Lower leg skin (tissue), 4 donors: ENCODE data around the gene RBX1. TPM values are rescaled to one million over a fixed set of nuclear protein-coding genes. Genes with fewer than 3 reads are reported as not detected.

Experiments
- DNase-seq, 2 donors: peaks; one replicate each; pipeline ENCODE4 v3.0.0-alpha.2; 2019; ENCODE audit warnings: low spot score in 2 of 2
- H3K4me3 ChIP-seq: fragments of 200-600 bp; sonication (generic); 2 replicates; pipeline ENCODE4 v1.5.1; 2017; ENCODE audit warnings: mild to moderate bottlenecking, low read depth; ENCODE audit not compliant: poor library complexity, severe bottlenecking
- POLR2A ChIP-seq, 2 donors: fragments of 450-650 bp; IDR thresholded peaks; one replicate each; pipeline ENCODE4 v1.6.1; 2016 to 2017; ENCODE audit warnings: antibody characterized with exemption in 2 of 2, mild to moderate bottlenecking in 1 of 2, moderate library complexity in 1 of 2
- WGBS, 2 donors: methylation state at CpG; one replicate each; pipeline ENCODE4 v1.1.5; 2018; 5-methylcytosine and 5-hydroxymethylcytosine counted together
- intact Hi-C: fragments of 100-400 bp; cut with DNase I; formaldehyde crosslinking; loops from one replicate; pipeline ENCODE4 v1.15.0; 2023; ENCODE audit warnings: low total_unique reads
- total RNA-seq, 4 donors: library from RNA; depleted of rRNA; stranded (reverse); fragments of >200 nt; gene quantifications; one replicate each; pipeline ENCODE4 v1.1.0, GENCODE V29; 2016
- TF ChIP-seq, protein P1 (sequence below), 3 donors: fragments of 450-650 bp; IDR thresholded peaks; one replicate each; pipeline ENCODE4 v1.5.1; 2016; ENCODE audit warnings: antibody characterized with exemption in 3 of 3, mild to moderate bottlenecking in 3 of 3, moderate library complexity in 2 of 3

Gene RBX1
- total RNA-seq, 4 donors from 2014 or later, result 26.5 to 47.7 (median 42.0) TPM

DNA sequence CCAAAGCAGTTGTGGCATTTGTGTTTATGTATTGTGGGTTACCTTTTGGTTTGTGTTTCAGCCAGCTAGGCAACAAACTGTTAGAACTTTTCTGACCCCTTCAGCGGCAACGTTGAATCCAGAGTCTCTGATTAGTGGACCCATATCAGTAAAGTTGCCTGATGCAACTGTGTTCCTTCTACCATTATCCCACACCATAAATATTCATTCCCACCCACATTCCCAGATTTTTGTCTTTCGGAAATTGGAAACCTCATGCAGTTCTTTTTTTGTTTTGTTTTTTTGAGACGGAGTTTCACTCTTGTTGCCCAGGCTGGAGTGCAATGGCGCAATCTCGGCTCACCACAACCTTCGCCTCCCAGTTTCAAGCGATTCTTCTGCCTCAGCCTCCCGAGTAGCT lies 30.7 kb upstream of the RBX1 start:
- TF ChIP-seq, protein P1, sequence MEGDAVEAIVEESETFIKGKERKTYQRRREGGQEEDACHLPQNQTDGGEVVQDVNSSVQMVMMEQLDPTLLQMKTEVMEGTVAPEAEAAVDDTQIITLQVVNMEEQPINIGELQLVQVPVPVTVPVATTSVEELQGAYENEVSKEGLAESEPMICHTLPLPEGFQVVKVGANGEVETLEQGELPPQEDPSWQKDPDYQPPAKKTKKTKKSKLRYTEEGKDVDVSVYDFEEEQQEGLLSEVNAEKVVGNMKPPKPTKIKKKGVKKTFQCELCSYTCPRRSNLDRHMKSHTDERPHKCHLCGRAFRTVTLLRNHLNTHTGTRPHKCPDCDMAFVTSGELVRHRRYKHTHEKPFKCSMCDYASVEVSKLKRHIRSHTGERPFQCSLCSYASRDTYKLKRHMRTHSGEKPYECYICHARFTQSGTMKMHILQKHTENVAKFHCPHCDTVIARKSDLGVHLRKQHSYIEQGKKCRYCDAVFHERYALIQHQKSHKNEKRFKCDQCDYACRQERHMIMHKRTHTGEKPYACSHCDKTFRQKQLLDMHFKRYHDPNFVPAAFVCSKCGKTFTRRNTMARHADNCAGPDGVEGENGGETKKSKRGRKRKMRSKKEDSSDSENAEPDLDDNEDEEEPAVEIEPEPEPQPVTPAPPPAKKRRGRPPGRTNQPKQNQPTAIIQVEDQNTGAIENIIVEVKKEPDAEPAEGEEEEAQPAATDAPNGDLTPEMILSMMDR (IDR thresholded peaks at IDR 0.05), result no peak
- no peak for TF ChIP-seq POLR2A (IDR thresholded peaks at IDR 0.05)
- no peak for DNase-seq
- 79 to 88% methylated on average over 9 of the region's 9 CpGs for WGBS, 2 donors
- no peak overlapping the region for H3K4me3 ChIP-seq
- intact Hi-C loops, result loop anchor here (5.0 kb wide), 1 partner anchor 317 kb away; no protein-coding TSS in a partner anchor

DNA sequence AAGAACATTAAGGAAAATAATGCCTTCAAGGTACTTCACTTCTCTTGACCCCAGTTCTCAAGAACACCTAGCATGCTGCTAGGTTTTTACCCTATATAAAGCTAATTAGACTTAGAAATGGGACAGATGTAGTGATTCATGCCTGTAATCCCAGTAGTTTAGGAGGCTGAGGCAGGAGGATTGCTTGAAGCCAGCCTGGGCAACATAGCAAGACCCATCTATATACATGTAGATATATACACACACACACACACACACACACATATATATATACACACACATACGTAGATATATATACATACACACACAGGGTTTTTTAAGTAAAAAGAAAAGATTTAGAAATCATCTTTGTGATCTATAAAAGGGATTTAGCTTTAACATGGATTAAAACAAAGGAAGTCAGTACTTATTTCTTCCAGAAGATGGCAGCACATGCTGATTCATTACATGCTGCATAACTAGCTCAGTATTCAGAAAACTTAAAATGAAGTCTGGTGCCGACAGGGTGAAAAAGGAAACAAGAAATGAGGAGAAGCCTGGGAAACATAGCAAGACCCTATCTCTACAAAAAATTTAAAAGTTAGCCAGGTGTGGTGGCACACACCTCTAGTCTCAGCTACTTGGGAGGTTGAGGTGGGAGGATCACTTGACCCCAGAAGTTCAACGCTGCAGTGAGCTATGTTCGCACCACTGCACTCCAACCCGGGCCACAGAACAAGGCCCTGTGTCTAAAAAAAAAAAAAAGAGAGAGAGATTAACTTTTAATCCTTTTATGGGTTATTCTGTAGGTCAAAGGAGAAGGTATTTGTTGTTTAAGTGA lies 28.5 kb upstream of the RBX1 start:
- 53% methylated on average over 5 of the region's 5 CpGs for WGBS, 2 donors
- H3K4me3 ChIP-seq, result no peak overlapping the region
- peak in 1 of 2 donors; percentile 16 for DNase-seq
- TF ChIP-seq POLR2A (IDR thresholded peaks at IDR 0.05), result no peak
- TF ChIP-seq, protein P1 (IDR thresholded peaks at IDR 0.05), result no peak
- intact Hi-C loops, result loop anchor here (5.0 kb wide), 1 partner anchor 315 kb away; no protein-coding TSS in a partner anchor

DNA sequence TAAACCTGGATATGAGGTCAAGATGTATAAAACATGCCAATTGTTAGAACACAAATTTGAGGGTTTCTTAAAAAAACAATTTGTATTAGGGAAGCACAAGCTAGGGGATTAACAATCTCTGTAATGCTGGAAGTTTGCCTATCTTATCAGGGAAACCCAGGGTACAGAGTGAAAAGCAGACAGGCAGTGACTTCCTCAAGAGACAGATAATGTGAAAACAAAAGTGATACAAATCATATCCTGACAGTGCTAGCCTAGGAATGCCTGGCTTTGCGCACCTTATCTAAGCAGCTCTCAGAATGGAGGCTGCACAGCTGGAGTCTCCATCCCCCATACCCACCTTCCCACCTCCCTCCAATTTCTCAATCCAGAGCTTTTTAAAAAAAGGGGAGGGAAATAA lies 22.5 kb upstream of the RBX1 start:
- no peak overlapping the region for H3K4me3 ChIP-seq
- TF ChIP-seq, protein P1 (IDR thresholded peaks at IDR 0.05), result no peak
- TF ChIP-seq POLR2A (IDR thresholded peaks at IDR 0.05), result no peak
- intact Hi-C loops, result no loop called here
- no peak for DNase-seq
- WGBS, 2 donors, result 93 to 94% methylated on average over 1 of the region's 1 CpG

DNA sequence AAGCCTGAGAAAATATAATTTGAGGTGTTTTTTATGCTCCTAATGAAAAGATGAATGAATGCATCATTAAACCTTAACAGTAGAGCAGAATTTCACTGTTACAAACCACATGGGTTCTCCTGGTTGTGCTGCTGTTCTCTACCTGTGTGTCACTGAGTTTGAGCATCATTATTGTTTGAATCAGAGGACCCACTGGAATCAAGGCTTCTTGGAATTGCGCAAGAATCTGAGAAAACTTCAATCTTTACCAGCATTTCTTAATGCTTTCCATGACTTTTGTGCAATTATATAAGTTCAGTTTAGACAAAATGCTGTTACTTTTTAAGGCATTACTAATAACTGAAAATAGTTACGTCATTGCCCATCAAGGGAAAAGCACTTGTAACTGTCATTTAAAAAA lies 18.8 kb upstream of the RBX1 start:
- 94 to 97% methylated on average over 2 of the region's 2 CpGs for WGBS, 2 donors
- TF ChIP-seq POLR2A (IDR thresholded peaks at IDR 0.05), result no peak
- TF ChIP-seq, protein P1 (IDR thresholded peaks at IDR 0.05), result no peak
- DNase-seq, result no peak
- H3K4me3 ChIP-seq, result no peak overlapping the region
- intact Hi-C loops, result no loop called here

DNA sequence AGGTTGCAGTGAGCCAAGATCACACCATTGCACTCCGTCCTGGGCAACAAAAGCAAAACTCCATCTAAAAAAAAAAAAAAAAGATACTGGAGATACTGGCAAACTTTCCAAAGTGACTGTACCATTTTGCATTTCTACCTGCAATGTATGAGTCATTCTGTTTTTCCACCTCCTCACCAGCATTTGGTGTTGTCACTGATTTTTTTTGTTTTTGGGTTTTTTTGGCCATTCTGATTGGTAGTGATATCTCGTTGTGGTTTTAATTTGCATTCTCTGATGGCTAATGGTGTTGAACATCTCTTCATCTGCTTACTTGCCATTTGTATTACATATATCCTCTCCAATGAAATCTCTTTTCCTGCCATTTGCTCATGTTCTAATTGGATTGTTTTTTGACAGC lies 12.0 kb upstream of the RBX1 start:
- H3K4me3 ChIP-seq, result no peak overlapping the region
- no peak for TF ChIP-seq POLR2A (IDR thresholded peaks at IDR 0.05)
- TF ChIP-seq, protein P1 (IDR thresholded peaks at IDR 0.05), result no peak
- WGBS, 2 donors, result 85 to 90% methylated on average over 2 of the region's 2 CpGs
- intact Hi-C loops, result no loop called here
- no peak for DNase-seq
